GM23338 (cell line): ENCODE results near the gene PRELID1. TPM values are rescaled to one million over a fixed set of nuclear protein-coding genes. Genes with fewer than 3 reads are reported as not detected.

Experiments
- ATAC-seq: fragments of 200-7000 bp; cut with Tn5 transposase; 3 replicates; pipeline ENCODE4 v1.9.1; 2020
- DNase-seq: peaks from one replicate; pipeline ENCODE4 v3.0.0-alpha.2; 2015; ENCODE audit warnings: low spot score
- H2AFZ ChIP-seq: fragments of 200-600 bp; sonication (generic); 2 replicates; pipeline ENCODE4 v1.8.0; 2016; ENCODE audit warnings: antibody characterized with exemption, mild to moderate bottlenecking, moderate library complexity
- H3F3A ChIP-seq: fragments of 200-600 bp; sonication (generic); replicated peaks from 2 replicates; pipeline ENCODE4 v1.8.0; 2017; ENCODE audit warnings: antibody characterized with exemption, mixed run types, low read depth
- H3K27ac ChIP-seq: fragments of 200-600 bp; sonication (generic); 2 replicates; pipeline ENCODE4 v1.6.1; 2016; ENCODE audit warnings: low read depth
- H3K27me3 ChIP-seq: fragments of 200-600 bp; sonication (generic); 2 replicates; pipeline ENCODE4 v1.8.0; 2016; ENCODE audit warnings: mild to moderate bottlenecking, mixed run types, moderate library complexity; ENCODE audit not compliant: insufficient read depth
- H3K36me3 ChIP-seq: fragments of 200-600 bp; sonication (generic); 2 replicates; pipeline ENCODE4 v1.8.0; 2016; ENCODE audit warnings: mild to moderate bottlenecking; ENCODE audit not compliant: insufficient read depth
- H3K4me1 ChIP-seq: fragments of 200-600 bp; sonication (generic); 2 replicates; pipeline ENCODE4 v1.8.0; 2016; ENCODE audit warnings: mild to moderate bottlenecking, moderate library complexity; ENCODE audit not compliant: insufficient read depth
- H3K4me2 ChIP-seq: fragments of 200-600 bp; sonication (generic); 2 replicates; pipeline ENCODE4 v1.7.1; 2017; ENCODE audit warnings: mixed run types
- H3K4me3 ChIP-seq: fragments of 200-600 bp; sonication (generic); 2 replicates; pipeline ENCODE4 v1.6.1; 2016; ENCODE audit warnings: mixed run types
- H3K79me2 ChIP-seq: fragments of 200-600 bp; sonication (generic); replicated peaks from 2 replicates; pipeline ENCODE4 v1.8.0; 2017; ENCODE audit warnings: mild to moderate bottlenecking; ENCODE audit not compliant: insufficient read depth
- H3K9me2 ChIP-seq: fragments of 200-600 bp; sonication (generic); 2 replicates; pipeline ENCODE4 v1.8.0; 2017; ENCODE audit not compliant: insufficient read depth
- H4K20me1 ChIP-seq: fragments of 200-600 bp; sonication (generic); replicated peaks from 2 replicates; pipeline ENCODE4 v1.8.0; 2017; ENCODE audit warnings: mild to moderate bottlenecking; ENCODE audit not compliant: insufficient read depth
- H3K27ac Mint-ChIP-seq: 2 replicates; pipeline ENCODE4 v1.8.0; 2020; ENCODE audit warnings: inconsistent platforms, mild to moderate bottlenecking, moderate library complexity, mixed read lengths
- H3K27me3 Mint-ChIP-seq: 3 replicates; pipeline ENCODE4 v1.8.0; 2022; ENCODE audit warnings: low read depth, mild to moderate bottlenecking, moderate library complexity, mixed read lengths, inconsistent platforms; ENCODE audit not compliant: insufficient read depth, poor library complexity
- H3K36me3 Mint-ChIP-seq: 3 replicates; pipeline ENCODE4 v1.8.0; 2021; ENCODE audit warnings: low read depth, mild to moderate bottlenecking, inconsistent platforms, moderate library complexity, mixed read lengths
- H3K4me1 Mint-ChIP-seq: 3 replicates; pipeline ENCODE4 v1.8.0; 2020; ENCODE audit warnings: mild to moderate bottlenecking, inconsistent platforms, mixed read lengths
- H3K4me3 Mint-ChIP-seq: 3 replicates; pipeline ENCODE4 v1.8.0; 2021; ENCODE audit warnings: moderate library complexity, mild to moderate bottlenecking, inconsistent platforms, mixed read lengths
- H3K9me3 Mint-ChIP-seq: 3 replicates; pipeline ENCODE4 v1.8.0; 2020; ENCODE audit warnings: moderate library complexity, mild to moderate bottlenecking, inconsistent platforms, mixed read lengths
- CREB1 ChIP-seq: fragments of 250-450 bp; sonication (Bioruptor Pico); IDR thresholded peaks from 2 replicates; pipeline ENCODE4 v1.5.0; 2020; ENCODE audit warnings: low read depth, mild to moderate bottlenecking, moderate library complexity
- CTCF ChIP-seq, 2 experiments: fragments of 200-600 bp in 1 of 2; sonication (generic) in 1 of 2; conservative IDR thresholded peaks; 2 replicates each; pipeline versions ENCODE4 v1.5.1 to v1.6.1; 2016 to 2017; ENCODE audit warnings: antibody characterized with exemption in 2 of 2, low read depth in 2 of 2, mild to moderate bottlenecking in 2 of 2, moderate library complexity in 1 of 2
- ETS1 ChIP-seq: IDR thresholded peaks from 2 replicates; pipeline ENCODE4 v1.6.1; 2016; ENCODE audit warnings: antibody characterized with exemption
- EZH2phosphoT487 ChIP-seq: fragments of 200-600 bp; sonication (generic); IDR thresholded peaks from one replicate; pipeline ENCODE4 v1.8.1; 2018; ENCODE audit warnings: antibody characterized with exemption; ENCODE audit not compliant: unreplicated experiment
- JUNB ChIP-seq: IDR thresholded peaks from one replicate; pipeline ENCODE4 v1.6.1; 2016; ENCODE audit warnings: antibody characterized with exemption; ENCODE audit not compliant: unreplicated experiment
- NANOG ChIP-seq: IDR thresholded peaks from 2 replicates; pipeline ENCODE4 v1.6.1; 2016; ENCODE audit warnings: antibody characterized with exemption, borderline replicate concordance
- POLR2AphosphoS5 ChIP-seq: IDR thresholded peaks from 2 replicates; pipeline ENCODE4 v1.6.1; 2016; ENCODE audit warnings: antibody characterized with exemption, low read depth
- REST ChIP-seq: IDR thresholded peaks from one replicate; pipeline ENCODE4 v1.6.1; 2018; ENCODE audit warnings: antibody characterized with exemption; ENCODE audit not compliant: unreplicated experiment
- STAT1 ChIP-seq: IDR thresholded peaks from one replicate; pipeline ENCODE4 v1.6.1; 2016; ENCODE audit warnings: antibody characterized with exemption; ENCODE audit not compliant: unreplicated experiment
- ZNF114 ChIP-seq: fragments of 250-450 bp; sonication (Bioruptor Pico); IDR thresholded peaks from 2 replicates; pipeline ENCODE4 v1.5.0; 2020; ENCODE audit warnings: mild to moderate bottlenecking, moderate library complexity
- ZNF331 ChIP-seq: fragments of 250-450 bp; sonication (Bioruptor Pico); IDR thresholded peaks from 2 replicates; pipeline ENCODE4 v1.5.0; 2020; ENCODE audit warnings: low read depth, mild to moderate bottlenecking, moderate library complexity
- ZNF462 ChIP-seq: fragments of 250-450 bp; sonication (Bioruptor Pico); IDR thresholded peaks from 2 replicates; pipeline ENCODE4 v1.5.0; 2020; ENCODE audit warnings: mild to moderate bottlenecking, moderate library complexity
- polyA plus RNA-seq: library from polyadenylated mRNA; unstranded; fragments of >200 nt; fragmentation: Nextera tagmentation; extraction: Ambion mirVana; gene quantifications from 2 replicates; pipeline ENCODE4 v1.2.1, GENCODE V29; 2016
- total RNA-seq: library from RNA; depleted of rRNA; stranded (reverse); fragments of >200 nt; shearing (Covaris generic); gene quantifications from 2 replicates; pipeline ENCODE4 v1.2.3, GENCODE V29; 2014

Gene PRELID1
- total and polyA plus RNA-seq, 2 experiments from 2014 or later = 328 to 349 TPM

- no peak overlapping the region for H3K27ac Mint-ChIP-seq
- no peak overlapping the region for H3K4me3 ChIP-seq
- no peaks in the 10 kb centered on the region for H3K9me2 ChIP-seq
- H3K4me2 ChIP-seq = no peak overlapping the region
- DNase-seq = no peak
- peaks cover 4% of the 10 kb centered on the region for H3K36me3 Mint-ChIP-seq
- peaks cover 5% of the 10 kb centered on the region for H3K4me1 Mint-ChIP-seq
- no peak for ATAC-seq
- TF ChIP-seq ZNF462 (CRISPR knock-in tag) (no peak), REST (no peak), POLR2AphosphoS5 (no peak), EZH2phosphoT487 (no peak), CTCF (conservative IDR thresholded peaks at IDR 0.05; ENCODE audit: low read depth in 2 of 2) (no peak), ZNF331 (CRISPR knock-in tag) (no peak), STAT1 (no peak), CREB1 (CRISPR knock-in tag) (no peak), JUNB (no peak), NANOG (no peak), ZNF114 (CRISPR knock-in tag) (no peak), ETS1 (no peak)
- H3K9me3 Mint-ChIP-seq = no peaks in the 10 kb centered on the region; the same call in 1 of the 3 replicates
- H3K27me3 ChIP-seq = no peaks in the 10 kb centered on the region
- peaks cover 4% of the 10 kb centered on the region; the same call in 1 of the 2 replicates for H3F3A ChIP-seq
- H3K27ac ChIP-seq = no peak overlapping the region
- peaks cover under 1% of the 10 kb centered on the region; the same call in 1 of the 2 replicates for H3K4me1 ChIP-seq
- no peak overlapping the region for H3K4me3 Mint-ChIP-seq
- no peaks in the 10 kb centered on the region for H4K20me1 ChIP-seq
- no peak overlapping the region for H2AFZ ChIP-seq
- H3K79me2 ChIP-seq = no peaks in the 10 kb centered on the region
- H3K27me3 Mint-ChIP-seq = peaks cover 15% of the 10 kb centered on the region
- H3K36me3 ChIP-seq = no peaks in the 10 kb centered on the region; the same call in 1 of the 2 replicates
Measured at GRCh38 chr5:177319913-177320588, 16.5 kb downstream of the PRELID1 start.
